Osteoblast (primary cell): Measurements from ENCODE around the gene RUNDC3A. TPM values are rescaled to one million over a fixed set of nuclear protein-coding genes. Genes with fewer than 3 reads are reported as not detected.
"Not testable (repeated sequence)": the region's sequence is repeated elsewhere in the genome, so short reads cannot be mapped to it uniquely, and the experiment has no call there.

Experiments
- DNase-seq: peaks from one replicate; pipeline ENCODE4 v3.0.0; 2011; ENCODE audit warnings: low spot score, mixed read lengths; ENCODE audit not compliant: insufficient read length; ENCODE audit errors: missing footprints
- H2AFZ ChIP-seq: 2 replicates; pipeline ENCODE4 v1.6.0; 2011; ENCODE audit warnings: mild to moderate bottlenecking, low read length
- H3K27ac ChIP-seq: 2 replicates; pipeline ENCODE4 v1.5.1; 2011; ENCODE audit warnings: mild to moderate bottlenecking, low read depth, low read length, moderate library complexity
- H3K27me3 ChIP-seq: 2 replicates; pipeline ENCODE4 v1.6.0; 2012; ENCODE audit warnings: mild to moderate bottlenecking, control low read depth, inconsistent platforms, low read length, moderate library complexity; ENCODE audit not compliant: insufficient read depth
- H3K36me3 ChIP-seq: 2 replicates; pipeline ENCODE4 v1.5.1; 2011; ENCODE audit warnings: mild to moderate bottlenecking, low read length, control low read depth, moderate library complexity; ENCODE audit not compliant: insufficient read depth
- H3K4me1 ChIP-seq: 2 replicates; pipeline ENCODE4 v1.5.1; 2011; ENCODE audit warnings: mild to moderate bottlenecking, low read length, control low read depth, moderate library complexity; ENCODE audit not compliant: insufficient read depth
- H3K4me2 ChIP-seq: 2 replicates; pipeline ENCODE4 v1.6.0; 2011; ENCODE audit warnings: mild to moderate bottlenecking, low read length; ENCODE audit not compliant: insufficient read depth
- H3K4me3 ChIP-seq: fragments of 200-600 bp; sonication (generic); 3 replicates; pipeline ENCODE4 v1.5.1; 2012; ENCODE audit warnings: mild to moderate bottlenecking, low read length, inconsistent platforms; ENCODE audit not compliant: insufficient read depth
- H3K79me2 ChIP-seq: 2 replicates; pipeline ENCODE4 v1.6.0; 2012; ENCODE audit warnings: mild to moderate bottlenecking, low read length, control low read depth, inconsistent platforms; ENCODE audit not compliant: insufficient read depth
- H3K9me3 ChIP-seq: 2 replicates; pipeline ENCODE4 v1.5.1; 2011; ENCODE audit warnings: low read depth, low read length, control low read depth
- H4K20me1 ChIP-seq: 2 replicates; pipeline ENCODE4 v1.6.0; 2012; ENCODE audit warnings: mild to moderate bottlenecking, low read length, control low read depth; ENCODE audit not compliant: insufficient read depth
- CTCF ChIP-seq: IDR thresholded peaks from 2 replicates; pipeline ENCODE4 v1.5.1; 2011; ENCODE audit warnings: mild to moderate bottlenecking, low read depth, low read length, moderate library complexity; ENCODE audit errors: extremely low read depth
- total RNA-seq: library from RNA; depleted of rRNA; stranded (reverse); fragments of >200 nt; gene quantifications from 2 replicates; pipeline ENCODE4 v1.2.3, GENCODE V29; 2012

Gene RUNDC3A
- total RNA-seq, 1 donor, result not detected

GRCh38 chr17:44346064-44346844, 37.9 kb downstream of the RUNDC3A start:
- Histone ChIP-seq H3K79me2 (peaks cover 28% of the 10 kb centered on the region), H4K20me1 (peaks cover 12% of the 10 kb centered on the region), H3K27me3 (no peaks in the 10 kb centered on the region), H3K4me2 (peak overlapping the region; percentile 95), H3K4me1 (peaks cover 15% of the 10 kb centered on the region), H3K27ac (no peak overlapping the region), H2AFZ (peak overlapping the region; percentile 35), H3K4me3 (peak overlapping the region; percentile 90), H3K9me3 (no peaks in the 10 kb centered on the region), H3K36me3 (peaks cover 4% of the 10 kb centered on the region)
- no peak for TF ChIP-seq CTCF
- peak; percentile 62 for DNase-seq

- H3K27me3 ChIP-seq, H3K4me3 ChIP-seq, H3K9me3 ChIP-seq, H3K27ac ChIP-seq, H3K36me3 ChIP-seq, H3K4me2 ChIP-seq, H2AFZ ChIP-seq: not testable (repeated sequence)
- peaks cover 12% of the 10 kb centered on the region for H4K20me1 ChIP-seq
- peak; percentile 54 for DNase-seq
- H3K79me2 ChIP-seq, result peaks cover 28% of the 10 kb centered on the region
- peaks cover 15% of the 10 kb centered on the region for H3K4me1 ChIP-seq
These were observed 39.0 kb downstream of the RUNDC3A start for GRCh38 chr17:44347206-44348055.

- Histone ChIP-seq H3K27ac (no peak overlapping the region), H2AFZ (no peak overlapping the region), H3K4me1 (peaks cover 15% of the 10 kb centered on the region), H4K20me1 (peaks cover 12% of the 10 kb centered on the region), H3K79me2 (peaks cover 28% of the 10 kb centered on the region), H3K27me3 (no peaks in the 10 kb centered on the region), H3K9me3 (no peaks in the 10 kb centered on the region), H3K36me3 (peaks cover 11% of the 10 kb centered on the region), H3K4me2 (no peak overlapping the region), H3K4me3 (no peak overlapping the region)
- no peak for TF ChIP-seq CTCF
- DNase-seq, result peak; percentile 99
These were observed 40.0 kb downstream of the RUNDC3A start for GRCh38 chr17:44348234-44348987.

- Histone ChIP-seq H3K9me3 (no peaks in the 10 kb centered on the region), H3K27me3 (no peaks in the 10 kb centered on the region), H3K27ac (no peak overlapping the region), H3K4me3 (no peak overlapping the region), H3K79me2 (peaks cover 28% of the 10 kb centered on the region), H3K4me2 (no peak overlapping the region), H3K4me1 (peaks cover 15% of the 10 kb centered on the region), H4K20me1 (peaks cover 12% of the 10 kb centered on the region), H3K36me3 (peaks cover 11% of the 10 kb centered on the region), H2AFZ (no peak overlapping the region)
- no peak for TF ChIP-seq CTCF
- no peak for DNase-seq
These were observed 40.6 kb downstream of the RUNDC3A start for GRCh38 chr17:44348988-44349364.
